Measurements from ENCODE around the gene BCAT1.

Gene BCAT1

DNA sequence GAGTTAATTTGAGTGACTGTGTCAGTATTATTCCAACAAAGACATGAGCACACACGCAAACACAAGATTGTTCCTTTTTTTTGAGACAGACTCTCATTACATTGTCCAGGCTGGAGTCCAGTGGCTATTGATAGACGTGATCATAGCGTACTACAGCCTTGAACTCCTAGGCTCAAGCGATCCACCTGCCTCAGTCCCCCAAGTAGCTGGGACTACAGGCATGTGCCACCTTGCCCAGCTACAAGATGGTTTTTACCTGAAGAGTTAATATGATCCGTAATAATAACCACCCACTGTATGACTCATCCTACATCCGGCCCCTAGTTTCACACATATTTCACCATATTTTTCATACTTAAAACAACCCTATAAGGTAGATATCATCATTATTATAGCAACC is 26.8 kb downstream of the BCAT1 start:
- FAIRE-seq, result no peak
- TF ChIP-seq, protein P1, sequence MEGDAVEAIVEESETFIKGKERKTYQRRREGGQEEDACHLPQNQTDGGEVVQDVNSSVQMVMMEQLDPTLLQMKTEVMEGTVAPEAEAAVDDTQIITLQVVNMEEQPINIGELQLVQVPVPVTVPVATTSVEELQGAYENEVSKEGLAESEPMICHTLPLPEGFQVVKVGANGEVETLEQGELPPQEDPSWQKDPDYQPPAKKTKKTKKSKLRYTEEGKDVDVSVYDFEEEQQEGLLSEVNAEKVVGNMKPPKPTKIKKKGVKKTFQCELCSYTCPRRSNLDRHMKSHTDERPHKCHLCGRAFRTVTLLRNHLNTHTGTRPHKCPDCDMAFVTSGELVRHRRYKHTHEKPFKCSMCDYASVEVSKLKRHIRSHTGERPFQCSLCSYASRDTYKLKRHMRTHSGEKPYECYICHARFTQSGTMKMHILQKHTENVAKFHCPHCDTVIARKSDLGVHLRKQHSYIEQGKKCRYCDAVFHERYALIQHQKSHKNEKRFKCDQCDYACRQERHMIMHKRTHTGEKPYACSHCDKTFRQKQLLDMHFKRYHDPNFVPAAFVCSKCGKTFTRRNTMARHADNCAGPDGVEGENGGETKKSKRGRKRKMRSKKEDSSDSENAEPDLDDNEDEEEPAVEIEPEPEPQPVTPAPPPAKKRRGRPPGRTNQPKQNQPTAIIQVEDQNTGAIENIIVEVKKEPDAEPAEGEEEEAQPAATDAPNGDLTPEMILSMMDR (IDR thresholded peaks at IDR 0.05; ENCODE audit: insufficient read depth, missing control alignments), result no peak
- DNase-seq (ENCODE audit: insufficient read length, low spot score), result no peak

DNA sequence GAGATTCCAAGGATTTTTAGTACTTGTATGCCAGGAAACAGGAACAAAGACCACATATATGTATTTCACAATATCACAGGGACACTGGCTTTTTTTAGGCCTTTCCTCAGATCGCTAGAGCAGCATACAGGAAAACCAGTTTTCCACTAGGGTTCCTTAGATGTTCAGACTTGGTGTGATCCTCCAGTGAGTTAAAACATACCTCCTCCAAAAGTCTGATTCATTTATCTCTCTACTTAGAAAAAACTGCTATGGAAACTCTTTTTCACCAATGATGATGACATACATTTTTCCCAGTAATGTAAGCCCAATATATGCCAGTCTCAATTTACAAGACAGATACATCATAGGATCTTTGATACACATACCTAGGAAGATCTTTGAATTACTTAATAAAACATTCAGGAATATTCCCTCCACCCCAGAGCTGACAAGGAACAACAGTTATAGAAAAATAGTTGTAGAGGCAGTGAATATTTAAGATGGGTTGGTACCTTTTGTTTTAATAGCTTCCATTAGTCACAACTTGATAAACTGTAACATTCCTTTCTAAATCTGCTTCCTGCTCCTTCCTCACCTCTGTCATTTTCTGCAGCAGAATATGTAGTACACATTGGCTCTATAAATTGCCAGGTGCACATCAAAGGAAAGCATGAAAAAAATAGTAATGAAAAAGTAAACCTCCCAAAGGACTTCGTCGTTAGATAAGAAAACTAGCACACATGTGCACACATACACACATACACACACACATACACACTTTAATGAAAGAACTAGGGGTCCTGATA is 27.5 kb downstream of the BCAT1 start:
- TF ChIP-seq, protein P1 (IDR thresholded peaks at IDR 0.05; ENCODE audit: insufficient read depth, missing control alignments), result no peak
- no peak for DNase-seq (ENCODE audit: insufficient read length, low spot score)
- no peak for FAIRE-seq

GRCh38 chr12:24920141-24920540 is 28.8 kb downstream of the BCAT1 start:
- TF ChIP-seq, protein P1 (IDR thresholded peaks at IDR 0.05; ENCODE audit: insufficient read depth, missing control alignments), result no peak
- DNase-seq (ENCODE audit: insufficient read length, low spot score), result no peak
- FAIRE-seq, result no peak

DNA sequence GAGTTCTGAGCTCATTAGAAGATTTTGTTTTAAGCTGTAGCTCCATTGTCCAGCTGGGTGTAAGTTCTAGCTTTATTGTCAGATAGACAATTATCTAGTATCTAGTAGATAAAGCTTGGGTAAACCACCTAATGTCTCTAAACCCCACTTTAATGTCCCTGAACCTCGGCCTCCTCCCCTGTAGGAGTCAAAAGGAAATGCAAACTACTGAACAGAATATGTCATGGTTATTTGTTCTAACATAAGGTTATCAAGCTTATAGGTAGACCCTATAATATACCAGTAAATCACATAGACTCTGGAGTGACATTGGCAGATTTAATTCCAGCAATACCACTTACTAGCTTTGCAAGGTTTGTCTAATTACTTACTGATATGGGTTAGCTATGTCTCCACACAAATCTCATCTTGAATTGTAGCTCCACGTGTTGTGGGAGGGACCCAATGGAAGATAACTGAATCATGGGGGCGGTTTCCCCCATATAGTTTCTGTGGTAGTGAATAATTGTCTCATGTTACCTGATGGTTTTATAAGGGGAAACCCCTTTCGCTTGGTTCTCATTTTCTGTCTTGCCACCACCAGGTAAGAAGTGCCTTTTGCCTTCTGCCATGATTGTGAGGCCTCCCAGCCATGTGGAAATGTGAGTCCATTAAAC is 29.4 kb downstream of the BCAT1 start:
- DNase-seq (ENCODE audit: insufficient read length, low spot score) (no peak), FAIRE-seq (no peak)
- TF ChIP-seq, protein P1 (IDR thresholded peaks at IDR 0.05; ENCODE audit: insufficient read depth, missing control alignments), result no peak

GRCh38 chr12:24918596-24918995 is 30.3 kb downstream of the BCAT1 start:
- FAIRE-seq (no peak), DNase-seq (ENCODE audit: insufficient read length, low spot score) (no peak)
- TF ChIP-seq, protein P1 (IDR thresholded peaks at IDR 0.05; ENCODE audit: insufficient read depth, missing control alignments), result no peak

- DNase-seq (ENCODE audit: insufficient read length, low spot score) (no peak), FAIRE-seq (no peak)
- TF ChIP-seq, protein P1 (IDR thresholded peaks at IDR 0.05; ENCODE audit: insufficient read depth, missing control alignments), result no peak
Observed at GRCh38 chr12:24915501-24915900, 33.4 kb downstream of the BCAT1 start.

GRCh38 chr12:24913953-24914352 is 34.9 kb downstream of the BCAT1 start:
- FAIRE-seq (no peak), DNase-seq (ENCODE audit: insufficient read length, low spot score) (no peak)
- TF ChIP-seq, protein P1 (IDR thresholded peaks at IDR 0.05; ENCODE audit: insufficient read depth, missing control alignments), result no peak

All from D721Med (cell line).